ENCODE results near the gene ABHD11.
"Not testable (repeated sequence)": the region's sequence is repeated elsewhere in the genome, so short reads cannot be mapped to it uniquely, and the experiment has no call there.

Gene ABHD11

DNA sequence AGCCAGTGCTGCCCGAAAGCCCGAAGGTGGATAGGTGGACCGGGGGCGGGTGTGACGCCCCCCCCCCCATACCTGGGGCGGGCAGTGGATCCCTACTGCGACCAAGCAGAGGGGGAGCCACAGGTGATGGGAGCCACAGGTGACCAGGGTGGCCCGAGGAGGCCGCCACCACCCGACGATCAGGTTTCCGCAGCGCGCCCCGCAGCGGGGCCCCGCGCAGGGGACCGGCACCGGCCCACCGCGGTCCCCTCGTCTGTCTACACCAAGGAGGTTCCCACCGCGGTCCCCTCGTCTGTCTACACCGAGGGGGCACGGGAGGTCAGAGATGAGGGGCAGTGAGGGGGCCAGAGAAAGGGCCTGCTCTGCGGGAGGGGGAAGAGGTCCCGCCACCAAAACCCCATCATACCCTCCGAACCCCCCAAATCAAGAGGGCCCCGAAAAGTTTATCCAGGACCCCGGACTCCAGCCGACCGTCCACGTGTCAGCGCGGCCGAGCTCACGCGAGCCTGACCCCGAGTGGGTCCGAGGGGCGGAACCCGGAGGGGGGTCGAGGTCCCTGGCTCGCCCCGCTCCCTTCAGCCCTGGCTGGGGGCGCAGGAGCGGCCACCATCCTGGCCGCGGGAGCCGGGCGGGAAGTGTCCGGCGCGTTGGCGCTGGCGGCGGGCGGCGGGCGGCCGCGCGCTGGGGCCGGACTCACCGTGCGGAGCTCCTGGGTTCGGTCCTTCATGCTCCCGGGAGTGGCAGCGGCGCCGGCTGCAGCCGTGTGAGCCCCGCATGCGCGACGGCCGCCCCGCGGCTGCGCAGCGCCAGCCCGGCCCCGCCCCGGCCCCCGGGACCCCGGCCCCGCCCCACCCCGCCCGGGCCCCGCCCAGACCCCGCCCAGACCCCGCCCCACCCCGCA lies 19.4 kb downstream of the ABHD11 start, which contains the start of gene STX1A:
Gene STX1A, minus strand, starts transcription at position 765 of the 901 bp plus-strand sequence. Its CDS starts 38 bp downstream, at position 727.
- peak in 46 of 56 donors; percentile 18 to 73 (median 49) for DNase-seq

DNA sequence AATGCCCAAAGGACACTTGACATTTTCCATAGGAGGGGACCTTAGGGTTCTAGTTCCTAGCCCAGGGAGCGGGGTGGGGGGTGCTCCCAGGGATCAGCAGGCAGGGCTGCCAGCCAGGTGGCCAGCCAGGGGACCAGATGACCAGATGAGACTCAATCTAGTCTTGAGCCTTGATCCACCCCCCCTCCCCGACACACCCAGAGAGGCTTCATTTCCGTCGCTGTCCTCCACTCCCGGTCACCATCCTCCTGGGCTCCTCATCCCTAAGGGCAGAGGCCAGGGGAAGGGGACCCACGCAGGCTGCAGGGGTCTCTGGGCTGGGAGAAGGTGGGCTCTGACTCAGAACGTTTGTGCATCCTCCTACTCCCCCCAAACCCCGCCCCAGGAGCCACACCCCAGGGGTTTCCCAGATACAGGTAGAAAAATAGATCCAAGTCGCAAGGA lies 20.1 kb downstream of the ABHD11 start:
- no peak for DNase-seq

DNA sequence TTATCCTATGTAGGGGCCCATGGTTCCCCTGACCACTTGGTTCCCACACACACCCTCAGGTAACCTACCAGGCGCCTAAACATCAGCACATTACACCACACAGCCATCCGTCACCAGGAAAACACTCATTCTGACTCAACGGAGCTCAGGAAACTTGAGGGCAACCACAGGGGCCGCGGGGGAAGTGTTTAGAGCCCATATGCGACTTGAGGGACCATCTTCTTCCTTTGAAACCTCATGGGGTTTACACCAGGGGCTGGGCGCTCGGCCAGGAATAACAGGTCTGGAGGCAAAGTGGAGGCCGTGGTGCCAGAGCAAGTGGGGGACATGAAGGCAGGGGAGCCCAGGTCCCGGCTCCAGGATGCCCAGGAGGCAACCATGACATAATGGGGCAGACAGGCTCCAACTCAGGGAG lies 20.6 kb downstream of the ABHD11 start:
- no peak for DNase-seq

GRCh38 chr7:73717025-73717807 lies 21.4 kb downstream of the ABHD11 start:
- no peak for DNase-seq

DNA sequence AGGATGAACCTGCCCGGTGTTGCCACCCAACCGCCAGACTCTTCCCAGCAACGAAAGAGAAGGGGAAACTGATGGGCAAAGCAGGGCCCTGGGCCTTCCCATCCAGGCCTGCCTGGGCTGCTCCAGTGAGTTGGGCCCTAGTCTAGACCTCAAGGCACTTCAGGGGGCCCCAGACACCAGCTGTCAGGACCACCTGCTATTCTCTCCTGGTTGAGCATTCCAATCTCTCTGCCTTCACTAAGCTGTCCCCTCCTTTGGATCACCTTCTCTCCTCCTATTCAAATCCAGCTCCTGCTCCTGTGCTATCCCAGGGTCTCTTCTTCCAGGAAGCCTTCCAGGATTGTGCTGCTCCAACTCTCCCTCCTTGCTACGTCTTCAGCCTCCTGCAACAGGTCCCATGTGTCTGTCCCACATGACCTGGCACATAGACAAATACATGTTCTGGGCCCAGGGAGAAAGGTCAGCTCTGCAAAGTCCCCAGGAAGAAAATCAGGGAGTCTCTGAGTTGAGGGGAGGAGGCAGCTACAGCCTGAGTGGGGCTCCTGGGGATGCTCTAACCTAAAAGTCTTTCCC lies 22.2 kb downstream of the ABHD11 start:
- no peak for DNase-seq

DNA sequence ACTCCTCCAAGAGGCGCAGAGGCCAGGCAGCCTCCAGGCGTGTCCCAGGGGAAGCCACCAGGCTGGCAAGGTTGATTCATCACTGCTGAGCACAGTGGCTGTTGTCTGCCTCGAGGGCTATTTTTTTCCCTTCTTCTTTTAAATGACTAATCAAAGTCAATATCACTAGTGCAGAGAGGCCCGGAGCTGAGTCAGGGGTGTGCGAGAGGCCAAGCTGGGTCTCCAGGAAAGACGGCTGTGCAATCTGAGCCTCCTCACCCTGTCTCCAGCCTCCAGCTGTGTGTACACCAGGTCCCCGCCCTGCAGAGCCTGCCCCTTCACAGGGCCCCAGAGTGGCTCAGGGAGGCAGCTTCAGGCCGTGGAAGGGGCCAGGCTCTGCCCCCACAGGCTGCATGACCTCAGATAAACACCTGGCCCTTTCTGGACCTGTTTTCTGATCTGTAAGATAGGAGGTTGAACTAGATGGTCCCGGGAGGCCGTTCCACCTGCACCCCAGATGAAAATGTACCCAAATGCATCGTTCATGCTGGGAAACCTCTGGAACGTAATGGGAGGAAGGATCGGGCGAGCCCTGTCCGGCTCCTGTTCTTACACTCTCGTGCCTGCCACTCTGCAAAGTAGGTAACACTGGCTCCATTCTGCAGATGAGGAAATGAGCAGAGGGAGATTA lies 22.8 kb downstream of the ABHD11 start:
- DNase-seq = no peak

GRCh38 chr7:73713319-73713718 lies 25.3 kb downstream of the ABHD11 start:
- not testable (repeated sequence) for DNase-seq

- no peak for DNase-seq
These were observed 25.8 kb downstream of the ABHD11 start for GRCh38 chr7:73712773-73713172.

GRCh38 chr7:73708961-73709549 lies 29.5 kb downstream of the ABHD11 start:
- DNase-seq = no peak

DNA sequence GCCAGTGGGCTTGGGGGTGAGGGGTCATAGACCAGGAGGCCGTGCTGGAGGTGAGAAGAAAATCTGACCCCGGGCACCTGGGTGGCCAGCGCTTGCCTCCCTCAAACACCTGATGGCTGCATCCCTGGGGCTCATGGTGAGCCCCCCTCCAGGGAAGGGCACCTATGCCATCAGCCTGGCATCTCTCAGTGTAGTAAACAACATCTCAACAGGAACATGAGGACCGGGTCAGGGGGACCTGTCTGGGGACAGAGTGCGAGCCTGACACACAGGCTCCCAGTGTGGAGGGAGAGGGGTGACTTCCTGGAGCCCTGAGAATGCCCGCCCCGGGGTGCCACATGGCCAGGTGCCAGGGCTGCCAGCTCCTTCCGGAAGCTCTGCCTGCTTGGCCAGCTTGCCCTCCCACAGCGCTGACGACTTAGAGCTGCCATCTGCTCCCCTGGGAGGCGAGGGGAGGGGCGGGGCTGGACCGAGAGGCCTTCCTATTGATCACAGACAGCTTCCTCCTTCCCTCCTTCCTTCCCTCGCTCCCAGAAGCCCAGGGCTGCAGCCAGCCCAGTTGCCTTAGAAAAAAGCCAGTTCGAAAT lies 31.5 kb downstream of the ABHD11 start:
- DNase-seq = peak in 15 of 56 donors; percentile 5 to 59 (median 32)

DNA sequence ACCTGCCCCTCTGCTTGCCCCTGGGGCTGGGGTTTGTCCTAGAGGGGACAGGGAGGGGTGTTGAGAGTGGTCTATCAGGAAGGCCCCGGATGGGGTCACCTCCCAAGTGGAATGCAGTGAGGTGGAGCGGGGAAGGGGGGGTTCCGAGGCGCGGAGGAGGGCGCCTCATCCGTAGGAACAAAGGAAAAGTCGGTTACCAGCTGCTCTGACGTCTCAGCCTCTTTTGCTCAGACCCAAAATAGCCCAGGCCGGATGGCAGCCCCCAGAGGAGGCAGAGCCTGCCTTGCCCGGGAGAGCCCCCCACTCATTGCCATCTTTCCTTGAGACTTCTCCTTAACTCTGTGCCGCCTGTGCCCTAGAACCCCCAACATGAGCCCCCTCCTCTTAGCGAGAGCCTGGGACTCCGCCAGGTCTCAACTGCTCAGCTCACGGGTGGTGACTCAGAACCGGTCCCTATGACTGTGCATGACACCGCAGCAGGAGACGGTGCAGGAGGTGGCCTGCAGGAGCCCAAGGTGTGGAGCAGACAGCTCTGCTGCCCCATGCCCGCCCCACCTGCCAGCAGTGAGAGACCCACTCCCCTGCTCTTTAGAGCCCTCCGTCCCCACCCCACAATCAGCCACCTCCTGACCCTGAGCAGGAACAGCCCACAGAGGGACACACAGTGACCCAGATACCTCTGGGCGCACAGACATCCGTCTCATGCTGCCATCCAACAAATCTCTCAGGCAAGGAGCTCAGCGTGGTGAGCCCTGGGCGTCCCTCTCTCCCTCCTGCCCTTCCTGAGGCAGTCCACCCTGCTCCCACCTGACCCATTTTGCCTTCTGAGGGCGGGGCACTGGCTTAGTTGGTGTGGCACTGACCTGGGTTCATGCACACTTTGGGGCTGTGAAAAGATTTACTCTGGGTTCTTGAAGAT lies 32.2 kb downstream of the ABHD11 start:
- no peak for DNase-seq

DNA sequence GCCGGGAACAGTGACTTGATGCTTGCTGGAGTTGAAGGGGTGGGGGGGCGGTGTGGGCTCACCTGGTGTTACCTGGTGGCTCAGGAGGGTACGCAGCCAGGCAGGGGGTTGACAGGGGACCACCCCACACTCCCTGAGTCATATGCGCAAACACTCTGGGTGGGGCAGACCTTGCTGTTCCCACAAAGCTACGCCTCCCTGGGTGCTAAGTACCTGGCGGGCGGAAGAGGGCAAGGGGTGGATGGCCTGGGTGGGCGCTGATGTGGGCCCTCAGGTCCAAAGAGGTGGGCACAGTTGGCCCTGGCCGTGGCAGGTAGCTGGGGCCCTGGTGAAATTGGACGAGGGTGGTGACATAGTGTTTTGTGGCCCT lies 33.1 kb downstream of the ABHD11 start:
- no peak for DNase-seq

DNA sequence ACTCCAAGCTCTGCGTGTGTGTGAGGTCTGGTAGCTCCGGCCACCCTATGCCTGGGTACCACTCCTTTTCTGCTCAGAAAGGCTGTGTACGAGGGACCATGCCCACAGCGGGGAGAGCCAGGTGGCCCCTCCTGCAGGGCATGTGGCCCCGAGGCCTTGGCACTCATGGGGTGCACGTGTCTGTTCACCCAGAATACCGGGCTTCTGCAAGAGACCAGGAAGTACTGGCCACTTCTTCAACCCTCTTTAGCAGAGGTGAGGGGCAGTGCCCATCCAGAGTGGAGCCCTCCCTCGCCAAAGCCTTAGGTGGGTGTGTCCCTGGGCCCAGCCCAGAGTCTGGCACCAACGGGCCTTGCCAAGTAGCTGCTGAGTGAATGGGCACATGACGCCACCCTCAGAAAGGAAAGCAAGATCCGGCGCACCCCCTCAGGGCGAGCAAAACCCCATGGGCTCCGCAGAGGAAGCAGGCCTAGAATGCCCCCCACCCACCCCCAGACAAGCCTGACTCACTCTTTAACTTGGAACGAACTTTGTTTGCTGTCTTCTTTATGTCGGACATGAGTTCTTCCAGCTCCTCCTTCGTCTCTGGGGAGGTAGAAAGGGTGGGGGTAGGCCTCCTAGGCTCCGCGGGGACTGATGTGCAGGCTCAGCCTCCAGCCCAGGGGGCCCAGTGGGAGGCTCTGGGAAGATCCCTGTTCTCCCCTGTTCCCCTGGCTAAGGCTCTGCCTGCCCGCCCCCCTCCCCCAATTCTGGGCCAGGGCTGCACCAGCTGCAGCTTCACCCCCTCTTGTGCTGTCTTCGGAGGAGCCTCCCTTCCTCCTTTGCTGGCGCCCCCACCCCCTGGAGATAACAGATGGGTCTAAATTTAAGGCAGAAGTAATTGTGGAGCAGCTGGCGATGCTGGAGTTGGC lies 33.7 kb downstream of the ABHD11 start:
- peak in 1 of 56 donors; percentile 24 for DNase-seq

- peak in 14 of 56 donors; percentile 3 to 59 (median 22) for DNase-seq
These were observed 34.6 kb downstream of the ABHD11 start for GRCh38 chr7:73703757-73704639.

- no peak for DNase-seq
These were observed 35.4 kb downstream of the ABHD11 start for GRCh38 chr7:73703225-73703624.

- DNase-seq = no peak
These were observed 35.9 kb downstream of the ABHD11 start for GRCh38 chr7:73702665-73703064.

- no peak for DNase-seq
These were observed 36.4 kb downstream of the ABHD11 start for GRCh38 chr7:73702226-73702625.

Measured in nucleus accumbens (tissue), 56 donors.